Activated effector memory CD4-positive, alpha-beta T cell treated with Interleukin-2 at 50 U/mL for 16 hours (primary cell): ENCODE measurements around the gene PSMD7.
A peak's percentile ranks its signal among the peaks of the same experiment; 100 is the strongest.

Experiments
- DNase-seq: peaks from one replicate; pipeline ENCODE4 v3.0.0-alpha.2; 2020

Gene PSMD7

DNA sequence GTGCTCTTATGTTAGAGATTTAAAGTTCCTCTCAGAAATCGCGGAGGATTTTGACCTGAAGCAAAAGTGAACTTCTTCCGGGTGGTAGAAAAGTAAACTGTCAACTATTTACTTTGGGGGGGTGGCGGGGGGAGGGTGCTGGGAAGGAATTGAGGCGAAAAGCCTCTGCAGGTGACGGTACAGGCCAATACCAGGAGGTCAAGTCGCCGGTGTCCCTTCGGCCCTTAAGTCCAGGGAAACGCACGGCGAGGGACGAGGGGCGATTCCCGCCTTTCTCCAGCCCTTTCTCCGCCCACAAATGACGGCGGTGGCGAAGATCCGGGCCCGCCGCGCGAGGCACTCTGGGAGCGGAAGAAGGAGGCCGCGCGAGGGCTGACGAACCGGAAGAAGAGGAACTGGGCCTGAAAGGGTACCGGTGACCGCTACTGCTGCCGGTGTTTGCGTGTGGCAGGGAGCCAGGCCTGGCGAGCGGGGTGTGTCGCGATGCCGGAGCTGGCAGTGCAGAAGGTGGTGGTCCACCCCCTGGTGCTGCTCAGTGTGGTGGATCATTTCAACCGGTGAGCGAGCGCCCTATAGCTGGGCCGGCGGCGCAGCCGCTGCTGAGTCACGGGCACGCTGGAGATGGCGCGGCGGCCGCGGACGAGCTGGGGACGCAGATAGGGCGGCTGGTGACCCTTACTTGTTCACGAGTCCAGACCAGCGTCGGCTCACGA is at the start of gene PSMD7:
PSMD7 (plus strand) TSS at position 383 of the 713 bp plus-strand sequence; CDS start at position 484, 101 bp downstream.
- peak; percentile 86 for DNase-seq

DNA sequence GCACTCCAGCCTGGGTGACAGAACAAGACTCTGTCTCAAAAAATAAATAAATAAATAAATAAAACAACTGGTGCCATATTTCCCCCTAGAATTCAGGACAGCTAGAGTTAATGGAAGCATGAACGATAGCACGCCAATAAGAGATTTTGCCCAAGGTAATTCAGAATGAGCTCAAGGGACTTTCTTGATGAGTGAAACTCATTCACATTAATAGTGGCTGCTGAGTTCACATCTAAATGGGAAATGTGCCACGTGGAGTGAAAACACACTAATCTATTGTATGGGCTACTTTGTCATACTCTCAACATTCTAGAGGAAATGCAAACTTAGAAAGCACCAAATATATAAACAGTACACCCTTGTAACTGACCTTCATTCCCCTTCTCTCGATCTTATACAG is 47.4 kb upstream of the PSMD7 start:
- DNase-seq = no peak

DNA sequence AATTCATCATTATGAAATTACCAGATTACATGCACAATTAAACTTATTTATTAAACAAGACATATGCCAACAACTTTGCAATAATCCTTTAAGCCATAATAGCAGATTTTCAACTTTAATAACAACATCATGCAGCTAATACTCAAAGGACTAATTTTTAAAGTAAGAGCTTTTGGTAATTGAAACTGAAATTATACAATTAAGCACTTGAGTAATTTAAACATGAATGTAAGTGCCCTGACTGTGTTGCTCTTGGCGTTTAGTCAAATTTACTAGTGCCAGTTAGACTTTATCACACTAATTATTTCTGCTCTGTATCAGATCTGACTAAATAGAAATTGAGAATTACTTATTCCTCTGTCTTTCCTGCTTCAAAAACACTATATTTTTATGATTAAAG is 46.8 kb upstream of the PSMD7 start:
- no peak for DNase-seq

DNA sequence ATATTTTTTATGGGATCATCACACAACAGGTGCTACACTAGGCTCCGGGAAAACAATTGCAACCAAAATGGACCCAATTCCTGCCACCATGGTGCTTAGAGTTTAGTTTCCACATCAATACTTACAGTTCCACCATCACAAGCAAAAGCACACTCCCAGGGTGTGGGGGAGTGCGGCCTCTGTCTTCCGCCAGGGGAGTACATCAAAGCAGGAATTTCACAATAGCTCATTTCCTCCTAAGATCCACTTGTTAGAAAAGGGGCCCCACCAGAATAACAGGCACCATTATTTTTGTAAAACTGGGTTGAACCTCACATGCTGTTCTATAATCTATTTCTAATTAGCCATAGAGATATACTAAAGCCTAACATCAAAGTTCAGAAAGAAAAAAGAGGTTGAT is 44.3 kb upstream of the PSMD7 start:
- no peak for DNase-seq

DNA sequence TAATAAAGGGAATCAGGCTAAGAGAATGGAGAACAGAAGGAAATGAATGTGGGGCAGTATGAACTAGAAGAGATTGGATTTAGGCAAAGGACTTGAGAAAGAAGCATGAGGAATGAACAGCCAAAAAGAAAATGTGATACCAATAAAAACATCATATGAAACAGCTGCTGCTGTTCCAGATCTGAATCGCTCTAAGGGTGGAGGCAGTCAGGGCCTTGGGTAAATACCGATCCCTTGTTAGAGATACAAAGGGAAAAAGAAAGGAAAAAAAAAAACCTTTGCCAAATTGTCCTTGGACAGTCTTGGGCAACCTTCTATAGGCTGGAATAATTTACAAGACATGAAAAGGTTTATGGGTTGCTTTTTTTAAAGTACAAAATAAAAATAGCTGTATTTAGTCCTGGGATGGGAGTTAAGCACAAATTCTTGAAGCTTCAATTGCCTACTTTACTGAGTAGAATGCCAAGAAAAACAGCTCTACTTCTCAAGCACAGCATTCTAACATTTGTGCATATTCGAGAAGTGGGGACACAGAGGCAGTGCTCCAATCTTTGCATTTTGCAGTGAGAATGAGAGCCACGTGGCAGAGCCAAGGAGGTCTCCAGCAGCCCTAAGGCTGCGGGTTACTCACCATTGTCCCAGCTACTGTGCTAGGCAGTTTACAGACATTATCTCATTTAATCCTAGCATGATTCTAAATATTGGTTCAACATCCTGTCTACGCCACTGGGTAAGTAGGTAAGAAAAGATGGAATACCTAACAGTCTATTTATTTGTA is 43.3 kb upstream of the PSMD7 start:
- no peak for DNase-seq

DNA sequence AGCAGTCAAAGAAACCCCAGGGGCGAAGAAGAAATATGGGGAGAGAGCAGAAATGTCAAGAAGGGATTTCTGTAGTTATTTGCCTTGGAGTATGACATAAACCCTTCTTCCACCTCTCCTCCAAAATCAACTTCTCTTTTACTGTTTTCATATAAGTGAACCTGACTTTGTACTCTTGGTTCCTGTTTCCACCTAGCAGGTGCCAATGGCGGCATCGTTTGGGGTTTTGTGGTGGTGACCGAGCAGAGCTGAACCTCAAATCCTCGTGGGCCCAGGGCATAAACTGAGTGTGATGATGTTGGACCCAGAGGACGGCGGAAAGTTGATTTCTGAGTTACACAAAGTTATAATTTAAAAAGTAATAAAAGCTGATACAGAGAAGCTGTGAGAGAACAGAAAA is 39.6 kb upstream of the PSMD7 start:
- no peak for DNase-seq

DNA sequence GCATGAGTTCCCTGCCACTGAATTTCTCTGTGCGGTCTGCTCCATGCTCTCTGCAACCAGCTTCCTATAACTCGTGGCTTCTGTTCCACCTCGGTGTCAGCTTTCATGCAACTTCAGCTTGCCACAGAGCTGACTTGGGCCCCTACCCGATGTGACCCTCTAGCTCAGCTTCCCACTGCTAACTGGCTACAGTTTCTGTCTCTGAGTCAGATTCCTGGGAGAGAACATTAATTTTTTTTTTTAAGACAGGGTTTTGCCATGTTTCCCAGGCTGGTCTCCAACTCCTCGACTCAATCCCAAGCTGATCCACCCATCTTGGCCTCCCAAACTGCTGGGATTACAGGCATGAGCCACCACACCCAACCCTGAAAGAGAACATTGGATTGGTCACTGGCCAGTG is 35.5 kb upstream of the PSMD7 start:
- no peak for DNase-seq

DNA sequence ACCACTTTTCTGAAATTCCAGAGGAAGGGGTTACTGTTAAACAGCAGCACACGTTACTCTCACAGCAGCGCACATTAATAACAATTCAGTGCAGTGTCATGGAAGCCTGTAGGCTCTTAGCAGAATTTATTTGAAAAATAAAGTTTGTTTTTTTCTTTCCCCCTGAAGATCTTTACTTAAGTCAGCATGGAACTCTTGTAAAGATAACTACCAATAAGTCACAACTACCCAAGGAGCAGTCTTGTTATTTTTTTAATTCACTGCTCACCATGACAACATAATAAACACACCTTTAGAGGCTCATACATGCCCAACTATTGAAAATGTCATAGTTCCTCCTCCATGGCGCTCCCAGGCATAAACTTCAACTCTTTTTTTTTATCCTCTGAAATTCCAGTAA is 31.8 kb upstream of the PSMD7 start:
- DNase-seq = no peak

DNA sequence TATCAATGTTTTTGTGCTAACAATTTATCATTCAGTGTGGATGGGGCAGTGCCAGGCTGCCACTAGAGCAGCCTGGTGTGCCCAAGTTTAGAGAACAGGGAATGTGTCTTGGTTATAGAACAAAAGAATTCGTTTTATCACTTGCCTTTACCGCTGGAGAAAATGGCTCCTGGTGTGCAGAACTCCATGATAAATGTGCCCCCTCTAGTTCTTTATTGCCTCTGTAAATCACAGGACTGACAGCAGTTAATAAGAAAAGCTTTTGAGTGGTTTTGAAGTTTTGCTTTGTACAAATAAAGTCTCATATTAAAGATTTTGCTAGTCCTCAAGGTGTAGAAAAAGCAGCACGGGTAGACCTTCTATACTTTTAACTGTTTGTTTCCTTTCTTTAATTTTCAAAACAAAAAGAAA is 28.2 kb upstream of the PSMD7 start:
- DNase-seq = no peak

DNA sequence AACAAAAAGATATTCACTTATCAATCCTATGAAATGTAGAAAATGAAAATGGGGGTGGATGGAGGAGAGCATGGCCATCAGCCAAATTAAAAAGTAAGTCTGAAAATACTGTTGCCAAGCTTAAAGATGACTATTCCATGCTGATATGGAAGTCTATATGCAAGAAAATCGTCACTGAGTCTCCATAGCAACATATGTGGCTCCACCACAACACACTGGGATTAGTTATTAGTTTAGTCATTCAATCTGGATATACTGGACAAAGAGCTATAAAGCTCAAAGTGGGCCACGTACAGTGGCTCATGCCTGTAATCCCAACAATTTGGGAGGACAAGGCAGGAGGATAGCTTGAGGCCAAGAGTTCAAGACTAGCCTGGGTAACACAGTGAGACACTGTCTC is 24.7 kb upstream of the PSMD7 start:
- DNase-seq = no peak

DNA sequence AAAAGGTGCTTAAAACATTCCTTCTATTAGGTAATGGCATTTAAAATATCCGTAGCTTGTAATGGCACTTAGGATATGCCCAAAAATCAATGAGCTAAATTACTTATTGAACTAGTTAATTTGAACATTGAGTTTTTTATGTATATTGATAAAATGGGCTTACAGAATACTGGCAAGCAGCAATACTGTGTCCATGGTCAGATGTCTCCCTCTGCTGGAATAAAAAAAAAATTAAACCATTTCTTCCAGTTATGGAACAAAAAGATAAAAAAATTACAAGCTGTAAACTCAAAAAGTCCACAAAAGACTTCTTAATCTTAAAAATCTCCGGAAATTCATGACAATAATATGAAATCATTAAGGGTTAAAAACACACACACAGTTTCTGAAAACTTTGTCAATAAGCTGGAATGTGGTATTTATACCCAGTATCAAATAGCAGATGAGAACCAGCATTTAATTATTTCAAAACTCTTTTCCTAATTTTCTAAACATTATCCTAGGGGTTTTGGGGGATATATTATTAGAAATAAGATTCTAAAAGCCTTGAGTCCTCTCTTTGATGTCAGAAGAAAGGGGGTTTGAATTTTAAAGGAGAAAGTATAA is 21.5 kb upstream of the PSMD7 start:
- DNase-seq = no peak

DNA sequence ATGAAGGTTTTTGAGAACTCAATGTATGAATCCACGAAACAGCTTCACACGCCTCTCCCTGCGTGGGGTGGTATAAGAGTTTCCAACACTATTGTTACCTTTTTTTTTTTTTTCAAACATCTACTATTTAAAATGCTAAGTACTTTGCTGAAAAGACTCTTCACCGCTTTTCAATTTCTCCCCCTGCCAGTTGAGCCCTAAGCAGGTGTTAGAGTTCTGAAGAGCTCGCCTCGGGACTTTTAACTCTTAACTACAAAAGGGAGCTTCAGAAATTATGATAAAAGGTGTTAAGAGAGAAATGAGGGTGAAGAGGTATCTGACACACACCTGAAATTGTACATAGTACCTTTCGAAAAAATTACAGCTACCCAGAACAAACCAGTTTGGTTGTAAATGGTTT is 20.9 kb upstream of the PSMD7 start:
- DNase-seq = no peak

DNA sequence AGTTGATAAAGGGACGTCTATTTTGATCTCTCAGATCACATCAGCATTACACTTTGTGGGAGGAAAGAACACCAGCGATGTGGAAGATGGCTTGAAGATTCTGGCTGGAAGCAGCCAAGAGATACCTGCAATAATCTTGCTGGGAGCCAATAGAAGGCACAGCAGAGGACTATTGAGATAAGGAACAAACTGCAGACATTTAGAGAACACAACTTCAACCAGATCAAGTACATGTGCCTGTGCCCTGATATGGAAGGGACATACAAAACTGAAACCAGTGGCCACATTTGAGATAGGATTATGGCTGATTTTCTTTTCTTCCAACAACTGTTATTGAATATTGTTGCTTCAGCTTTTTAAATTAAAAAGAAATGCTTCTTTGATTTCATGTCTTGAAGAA is 18.6 kb upstream of the PSMD7 start:
- DNase-seq = no peak

DNA sequence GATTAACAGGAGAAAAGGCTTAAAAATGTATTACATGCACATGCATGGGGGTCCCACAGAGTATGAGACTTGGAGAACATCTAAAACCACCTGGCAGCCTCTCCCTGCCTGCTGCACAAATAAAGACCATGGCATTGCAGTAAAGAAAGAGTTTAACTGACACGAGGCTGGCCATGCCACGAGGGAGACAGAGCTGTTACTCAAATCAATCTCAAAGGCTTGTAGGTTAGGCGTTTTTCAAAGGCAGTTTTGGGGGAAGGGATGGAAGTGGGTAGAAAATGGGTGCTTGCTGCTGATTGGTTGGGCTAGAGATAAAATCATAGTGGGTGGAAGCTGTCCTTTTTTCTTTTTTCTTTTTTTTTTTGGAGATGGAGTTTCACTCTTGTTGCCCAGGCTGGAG is 17.3 kb upstream of the PSMD7 start:
- no peak for DNase-seq

DNA sequence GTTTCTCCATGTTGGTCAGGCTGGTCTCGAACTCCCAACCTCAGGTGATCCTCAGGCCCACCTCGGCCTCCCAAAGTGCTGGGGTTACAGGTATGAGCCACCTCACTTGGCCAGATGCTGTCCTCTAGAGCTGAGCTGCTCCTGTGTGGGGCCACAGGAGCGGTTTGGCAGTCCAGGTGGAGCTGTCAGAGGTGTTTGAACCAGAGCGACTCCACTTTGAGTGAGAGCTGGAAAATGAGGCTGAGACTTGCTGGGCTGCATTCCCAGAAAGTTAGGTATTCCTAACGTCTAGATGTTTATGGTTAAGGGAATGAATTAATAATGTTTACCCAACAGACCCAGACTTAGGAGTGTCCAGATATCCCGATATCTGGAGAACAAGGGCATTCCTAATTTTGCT is 16.8 kb upstream of the PSMD7 start:
- DNase-seq = no peak

DNA sequence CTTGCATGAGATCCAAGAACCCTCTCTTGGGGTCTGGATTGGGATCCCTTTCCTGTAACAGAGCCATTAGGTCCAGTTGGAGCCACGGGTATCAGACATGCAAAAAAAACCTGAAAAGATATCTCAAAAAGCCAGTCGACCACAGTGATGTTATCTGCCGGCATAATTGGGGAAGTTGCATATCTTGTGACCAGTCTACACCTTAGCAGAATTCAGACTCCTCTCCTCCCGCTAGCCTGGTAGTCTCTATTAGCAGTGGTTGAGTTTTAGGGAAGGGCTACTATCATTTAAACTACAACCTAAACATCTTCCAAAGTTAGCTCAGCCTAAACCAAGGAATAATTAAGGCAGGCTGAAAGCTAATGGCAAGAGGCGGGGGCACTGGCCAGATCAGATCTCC is 16.2 kb upstream of the PSMD7 start:
- DNase-seq = no peak

DNA sequence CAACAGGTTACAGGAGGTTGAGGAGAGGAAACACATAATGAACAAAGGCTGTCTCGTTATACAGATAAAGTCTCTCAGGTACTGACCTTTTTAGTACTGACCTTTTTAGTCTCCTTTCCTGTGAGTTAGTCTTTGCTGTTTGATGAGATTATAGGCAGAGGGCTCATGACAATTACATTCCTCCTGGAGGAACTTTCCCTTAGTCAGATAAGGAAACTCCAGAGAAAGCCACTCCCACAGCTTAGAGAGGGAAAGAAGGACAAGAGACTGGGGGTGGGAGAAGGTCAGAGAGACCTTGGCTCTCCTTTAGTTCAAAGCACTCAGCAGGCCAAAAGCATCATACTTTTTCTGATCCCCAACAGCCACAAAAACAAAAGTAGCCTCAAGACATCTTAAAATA is 15.3 kb upstream of the PSMD7 start:
- no peak for DNase-seq

DNA sequence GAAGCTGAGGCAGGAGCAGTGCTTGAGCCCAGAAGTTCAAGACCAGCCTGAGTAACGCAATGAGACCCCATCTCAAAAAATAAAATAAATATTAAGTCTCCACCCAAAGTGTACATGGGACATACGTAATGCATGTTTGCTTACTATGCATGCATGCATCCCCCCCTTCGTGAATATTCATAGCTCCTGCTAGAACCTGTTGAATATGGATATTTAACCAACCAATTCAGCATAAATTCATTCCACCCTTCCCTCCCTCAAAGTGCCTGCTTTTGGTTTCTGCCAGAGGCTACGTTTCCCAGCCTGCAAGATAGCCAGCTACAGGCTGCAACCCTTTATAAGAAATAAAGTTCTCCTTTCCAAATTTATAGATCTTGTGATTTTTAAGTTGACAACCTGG is 12.9 kb upstream of the PSMD7 start:
- no peak for DNase-seq

DNA sequence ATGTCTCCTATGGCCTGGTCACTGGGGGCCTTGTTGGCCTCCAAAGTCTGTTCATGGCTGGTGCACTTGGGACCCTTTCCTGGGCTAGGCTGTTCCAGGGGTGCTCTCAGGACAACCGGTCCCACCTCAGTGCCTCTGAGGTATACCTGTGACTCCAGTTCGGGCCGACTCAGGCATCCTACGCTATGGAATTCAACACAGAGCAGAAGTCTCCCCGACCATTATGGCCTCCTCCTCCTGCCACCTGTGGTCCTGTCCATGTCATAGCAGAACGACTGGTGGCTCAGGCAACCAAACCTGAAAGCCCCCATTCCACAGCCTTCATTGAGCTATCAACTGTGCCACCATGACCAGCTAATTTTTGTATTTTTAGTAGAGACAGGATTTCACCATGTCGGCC is 8.5 kb upstream of the PSMD7 start:
- DNase-seq = no peak

DNA sequence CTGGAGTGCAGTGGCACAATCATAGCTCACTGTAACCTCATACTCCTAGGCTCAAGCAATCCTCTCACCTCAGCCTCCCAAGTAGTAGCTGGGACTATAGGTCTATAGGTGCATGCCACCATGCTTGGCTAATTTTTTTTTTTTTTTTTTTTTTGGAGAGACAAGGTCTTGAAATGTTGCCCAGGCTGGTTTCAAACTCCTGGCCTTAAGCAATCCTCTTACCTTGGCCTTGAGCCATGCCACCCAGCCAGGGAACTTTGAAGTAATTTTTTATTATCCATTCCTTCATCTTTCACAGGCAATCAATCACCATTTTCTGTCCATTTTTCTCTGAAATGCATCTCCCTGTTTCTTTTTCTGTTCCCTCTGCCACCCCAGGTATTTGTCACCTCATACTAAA is 6.3 kb upstream of the PSMD7 start:
- DNase-seq = no peak

DNA sequence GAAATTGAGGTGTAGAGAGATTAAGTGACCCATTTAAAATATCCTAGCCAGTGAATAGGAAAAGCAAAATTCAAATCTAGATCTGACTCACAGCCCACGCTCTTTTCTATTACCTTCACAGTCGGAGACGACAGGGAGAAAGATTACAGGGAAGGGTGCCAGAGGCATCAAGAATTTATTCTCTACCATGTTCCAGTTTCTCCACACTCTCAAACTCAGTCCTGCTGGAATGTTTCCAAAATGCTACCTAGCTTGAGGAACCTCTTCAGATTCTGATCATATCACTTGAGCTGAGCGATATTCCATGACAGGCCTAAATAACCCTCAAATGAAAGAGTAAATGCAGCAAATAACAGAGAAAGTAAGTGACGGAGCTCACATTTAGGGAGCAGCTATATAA is 5.4 kb upstream of the PSMD7 start:
- no peak for DNase-seq

DNA sequence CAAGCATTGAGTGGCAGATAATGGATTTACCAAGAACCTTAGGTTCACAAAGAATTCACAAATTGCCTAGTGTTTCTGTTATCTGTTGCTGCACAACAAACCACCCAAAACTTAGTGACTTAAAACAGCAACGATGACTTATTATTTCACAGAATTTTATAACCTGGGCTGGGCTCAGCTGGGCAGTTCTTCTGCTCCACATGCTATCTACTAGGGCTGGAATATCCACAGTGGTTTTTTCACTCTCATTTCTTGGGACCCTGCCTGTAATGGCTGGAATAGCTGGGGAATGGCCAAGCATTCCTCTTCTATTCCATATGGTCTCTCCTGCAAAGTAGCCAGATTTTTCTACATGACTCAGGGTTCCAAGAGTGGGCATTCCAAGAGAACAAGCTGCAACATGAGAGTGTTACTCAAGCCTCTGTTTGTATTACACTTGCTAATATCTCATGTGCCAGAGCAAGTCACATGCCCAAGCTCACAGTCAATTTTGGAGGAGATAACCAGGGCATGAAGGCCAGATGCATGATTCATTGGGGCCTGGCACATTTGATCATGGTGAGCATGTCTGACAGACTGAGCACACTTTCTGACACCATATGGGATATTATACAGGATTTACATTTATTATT is 4.9 kb upstream of the PSMD7 start:
- DNase-seq = no peak

DNA sequence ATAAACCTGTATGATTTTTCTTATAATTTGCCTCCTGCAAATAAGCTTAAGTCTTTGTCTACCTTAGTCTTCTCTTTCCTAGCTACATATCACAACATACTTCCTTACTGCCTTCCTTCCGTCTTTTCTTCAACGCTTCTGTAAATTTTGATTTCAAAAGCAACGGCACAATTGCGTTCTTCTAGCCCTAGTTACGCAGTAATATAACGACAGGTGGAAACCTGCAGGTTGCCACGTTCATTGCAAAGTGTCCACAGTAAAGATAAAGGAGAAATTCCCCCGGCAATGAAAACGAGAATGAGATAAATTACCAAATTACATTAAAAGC is 546 bp upstream of the PSMD7 start:
- peak; percentile 3 for DNase-seq

DNA sequence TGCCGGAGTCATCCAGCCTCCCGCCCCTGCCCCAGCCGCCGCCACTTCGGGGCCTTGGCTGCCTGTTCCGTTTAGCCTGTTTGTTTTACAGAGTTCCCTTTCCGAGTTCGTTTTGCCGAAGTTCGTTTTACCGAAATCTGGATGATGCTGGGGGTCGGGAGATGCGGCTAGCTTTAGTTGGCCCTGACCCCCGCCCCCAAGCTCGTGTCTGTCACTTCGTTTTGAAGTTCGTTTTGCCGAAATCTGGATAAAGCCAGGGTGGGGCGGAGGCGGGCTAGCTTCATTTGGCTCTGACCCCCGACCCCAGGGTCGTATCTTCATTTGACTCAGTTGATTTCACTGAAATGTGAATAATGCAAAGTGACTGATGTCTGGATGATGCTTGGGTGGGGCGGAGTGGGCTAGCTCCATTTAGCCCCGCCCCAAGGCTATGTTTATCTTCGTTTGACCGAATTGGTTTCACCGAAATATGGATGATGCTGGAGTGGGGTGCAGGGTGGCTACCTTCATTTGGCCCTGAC is 591 bp downstream of the PSMD7 start:
- peak; percentile 1 for DNase-seq
